ENCODE results near the gene TEX50. TPM values are rescaled to one million over a fixed set of nuclear protein-coding genes. Genes with fewer than 3 reads are reported as not detected.

The TEX50 gene, protein sequence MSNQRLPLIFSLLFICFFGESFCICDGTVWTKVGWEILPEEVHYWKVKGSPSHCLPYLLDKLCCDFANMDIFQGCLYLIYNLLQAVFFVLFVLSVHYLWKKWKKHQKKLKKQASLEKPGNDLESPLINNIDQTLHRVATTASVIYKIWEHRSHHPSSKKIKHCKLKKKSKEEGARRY
- not detected in 2 replicates for total RNA-seq

DNA sequence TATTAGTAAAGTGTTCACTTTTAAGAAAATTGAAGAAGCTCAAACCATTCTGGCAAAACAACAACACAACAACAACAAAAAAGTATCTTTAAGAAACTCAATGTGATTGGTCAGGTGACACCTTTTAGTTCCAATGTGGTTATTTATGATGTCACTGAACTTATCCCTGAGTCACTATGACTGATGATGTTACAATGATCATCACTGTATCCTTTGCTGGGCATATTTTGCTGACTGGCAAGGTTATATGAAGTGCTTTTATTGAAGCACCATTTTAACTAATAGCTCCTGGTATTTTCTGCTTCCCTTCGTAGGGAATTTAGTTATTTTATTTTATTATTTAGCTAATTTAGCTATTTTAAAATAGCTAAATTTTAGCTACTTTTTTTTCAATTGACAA lies at the start of gene TEX50:
TSS of gene TEX50 (plus strand) at position 223 of the 400 bp plus-strand sequence. CDS start 184 bp downstream, outside the sequence.

DNA sequence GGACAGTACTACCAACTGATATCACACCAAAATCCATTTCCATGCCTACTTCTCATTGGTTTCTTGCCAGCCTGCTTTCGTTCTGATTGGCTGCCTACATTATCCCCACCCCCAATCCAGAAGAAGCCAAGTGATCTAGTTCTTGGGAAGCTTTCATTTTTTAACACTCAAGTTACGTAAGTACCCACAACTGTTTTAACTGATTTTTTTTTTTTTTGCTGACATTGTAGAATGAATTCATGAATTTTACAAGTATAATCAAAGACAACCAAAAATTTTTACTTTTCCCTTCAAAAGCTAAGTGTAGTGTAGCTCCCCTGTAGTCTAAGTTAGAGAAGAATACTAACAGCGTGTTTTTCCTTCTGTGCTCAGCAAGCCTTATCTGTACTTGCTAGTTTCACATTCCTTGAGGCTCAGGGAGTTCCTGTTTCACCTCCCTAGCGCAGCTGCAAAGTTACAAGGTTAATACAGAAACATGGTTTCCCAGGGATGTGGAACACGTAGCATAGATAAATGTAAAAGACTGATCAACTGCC lies 32.0 kb upstream of the TEX50 start, which contains the start of gene SLC9C2:
TSS of gene SLC9C2 (minus strand) at position 17 of the 536 bp plus-strand sequence. CDS start 1,296 bp downstream, outside the sequence.

DNA sequence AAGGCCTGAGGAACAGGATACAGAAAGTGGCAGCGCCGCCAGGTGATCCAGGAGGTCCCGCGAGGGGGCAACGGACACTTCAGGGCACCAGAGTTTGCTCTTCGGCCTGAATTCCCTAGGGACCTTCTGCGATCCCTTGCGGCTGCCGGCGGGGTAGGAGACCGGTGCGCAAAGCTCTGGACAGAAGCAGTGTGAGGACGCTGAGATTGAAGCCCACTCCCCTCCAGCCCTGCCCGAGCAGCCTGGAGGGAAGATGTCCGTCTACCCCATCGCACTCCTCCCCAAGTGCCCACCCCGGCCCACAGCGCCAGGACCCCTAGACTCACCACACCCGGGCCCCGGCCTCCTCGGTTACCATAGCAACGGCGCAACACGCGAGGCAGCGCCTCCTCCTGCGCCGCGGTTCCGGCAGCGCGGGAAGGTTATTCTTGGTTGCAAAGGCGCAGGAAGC lies 34.4 kb downstream of the TEX50 start, which contains the start of gene ANKRD45:
TSS of gene ANKRD45 (minus strand) at position 361 of the 451 bp plus-strand sequence. CDS start 10,433 bp downstream, outside the sequence.

Other genes starting within 250 kb of the TEX50 start
- 265 and 285 TPM in 2 replicates for gene PRDX6, start 158.0 kb upstream of the TEX50 start, total RNA-seq
- gene SLC9C2, start 32.3 kb upstream of the TEX50 start, total RNA-seq, result 0.28 TPM in 1 of 2 replicates, not detected in the other
- 0.28 and 0.38 TPM in 2 replicates for gene ANKRD45, start 34.5 kb downstream of the TEX50 start, total RNA-seq
- 38.3 and 49.9 TPM in 2 replicates for gene KLHL20, start 79.6 kb downstream of the TEX50 start, total RNA-seq
- gene DARS2, start 189.3 kb downstream of the TEX50 start, total RNA-seq, result 11.6 and 29.3 TPM in 2 replicates
- 9.6 and 28.0 TPM in 2 replicates for gene CENPL, start 189.5 kb downstream of the TEX50 start, total RNA-seq
- 418 and 636 TPM in 2 replicates for gene GAS5, start 232.7 kb downstream of the TEX50 start, total RNA-seq
- 6.1 and 9.9 TPM in 2 replicates for gene ZBTB37, start 233.0 kb downstream of the TEX50 start, total RNA-seq

Data from regular cardiac myocyte (primary cell).